GM19043 (cell line): ENCODE data around the gene NUDT12.

Source experiments
- ATAC-seq: cut with Tn5 transposase; IDR thresholded peaks from one replicate; pipeline ENCODE4 v1.9.1; 2021; ENCODE audit warnings: low read depth; ENCODE audit not compliant: unreplicated experiment

The NUDT12 gene

DNA sequence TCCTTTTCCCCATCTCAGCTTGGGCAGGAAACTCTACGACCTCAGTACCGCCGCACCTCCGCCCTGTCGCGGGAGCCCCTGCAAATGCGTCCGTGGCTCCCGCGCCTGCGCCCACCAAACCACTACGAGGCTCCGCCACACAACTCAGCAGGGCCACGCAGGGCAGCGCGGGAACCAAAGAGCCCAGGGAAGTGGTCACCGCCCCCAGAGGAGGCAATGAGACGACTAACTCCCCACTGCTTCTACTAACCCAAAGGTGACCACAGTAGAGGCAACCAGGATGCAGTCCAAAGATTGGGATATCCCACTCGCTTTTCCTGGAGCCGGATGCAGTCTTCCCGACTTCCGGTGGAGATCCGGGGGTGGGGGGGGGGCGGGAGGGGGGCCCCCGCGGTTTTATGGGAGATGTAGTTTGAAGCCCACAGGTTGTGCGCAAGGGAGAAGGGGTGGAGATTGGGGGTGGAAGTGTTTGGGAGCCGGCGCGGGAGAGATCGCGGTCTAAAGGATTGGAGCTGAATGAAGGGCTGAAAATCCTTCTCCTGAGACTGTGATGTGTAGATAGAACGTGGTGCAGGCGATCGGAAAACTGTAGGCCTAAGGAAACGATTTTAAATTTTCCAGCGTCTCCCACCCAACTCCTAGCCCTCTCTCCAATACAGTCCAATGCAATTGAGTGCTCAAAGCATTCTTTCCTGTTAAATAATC lies at the start of gene NUDT12:
Gene NUDT12, minus strand, starts transcription at position 337 of the 705 bp plus-strand sequence. CDS start 2,541 bp downstream, outside the sequence.
- ATAC-seq = peak; percentile 92

DNA sequence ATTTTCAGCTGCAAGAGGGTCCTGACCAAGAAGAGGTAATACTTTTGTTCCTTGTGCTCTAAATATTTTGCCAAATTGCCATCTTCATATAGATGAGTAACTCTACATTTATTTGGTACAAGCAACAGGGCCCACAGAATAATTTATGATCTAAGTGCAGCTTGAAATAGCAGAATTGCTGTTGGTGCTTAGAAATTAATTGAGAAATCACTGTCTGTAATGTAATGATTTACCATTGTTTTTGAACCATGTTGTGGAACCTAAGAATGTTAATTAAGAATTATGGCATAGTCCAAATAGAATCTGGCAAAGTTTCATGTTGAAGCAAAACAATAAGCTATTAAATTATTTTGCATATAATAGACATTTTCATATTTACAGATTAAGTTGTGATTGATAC lies 44.8 kb upstream of the NUDT12 start:
- ATAC-seq = no peak

DNA sequence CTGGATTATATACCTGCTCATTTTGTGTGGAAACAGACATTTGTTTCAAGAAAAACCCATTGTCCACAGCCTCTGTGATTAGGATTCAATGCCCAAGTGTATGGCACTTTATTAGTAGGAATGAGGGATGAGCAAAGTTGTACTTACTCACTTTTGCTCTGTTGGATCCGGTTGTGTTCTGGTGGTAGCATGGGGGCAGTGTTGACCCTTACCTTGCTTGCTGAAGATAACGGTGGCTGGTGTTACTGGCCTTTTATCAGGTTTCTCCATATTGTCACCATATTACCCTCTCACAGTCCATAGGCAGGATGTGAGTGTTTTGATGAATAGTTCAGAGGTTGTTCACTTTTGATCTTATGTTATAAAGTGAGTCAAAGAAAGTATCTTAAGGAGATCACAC lies 42.7 kb upstream of the NUDT12 start:
- ATAC-seq = no peak

DNA sequence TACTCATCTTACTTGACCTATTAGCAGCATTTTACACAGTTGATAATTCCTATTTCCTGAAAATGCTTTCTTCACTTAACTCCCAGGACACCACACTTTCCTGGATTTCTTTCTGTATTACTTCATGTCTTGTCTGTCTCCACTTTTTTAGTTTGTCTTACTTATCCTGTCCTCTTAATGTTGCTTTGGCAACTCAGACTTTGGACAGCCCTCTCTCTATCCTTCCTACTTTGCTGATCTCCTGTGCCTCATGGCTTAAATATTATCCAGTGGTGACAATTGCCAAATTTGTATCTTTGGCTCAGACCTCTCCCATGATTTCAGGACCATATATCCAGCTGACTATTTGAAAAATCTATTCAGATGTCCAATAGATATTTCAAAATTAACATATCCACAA lies 39.8 kb upstream of the NUDT12 start:
- no peak for ATAC-seq

DNA sequence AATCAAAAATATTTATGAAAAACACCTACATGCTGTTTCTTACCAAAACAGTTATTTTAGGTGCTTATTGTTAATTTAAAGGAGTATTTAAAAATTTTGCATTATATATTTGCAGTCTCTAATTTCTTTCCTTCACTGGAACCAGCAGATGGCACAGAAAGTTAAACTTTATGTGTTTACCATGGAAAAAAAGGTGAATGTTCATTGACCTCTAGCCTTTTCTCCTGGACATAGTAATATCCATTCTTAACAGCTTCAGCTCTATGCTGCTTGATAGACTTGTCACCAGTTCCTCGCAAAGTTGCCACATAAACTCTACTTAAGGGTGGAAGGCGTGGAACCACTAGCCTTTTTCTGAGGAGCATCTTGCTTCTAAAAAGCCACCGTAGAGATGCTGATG lies 38.7 kb upstream of the NUDT12 start:
- ATAC-seq = no peak

DNA sequence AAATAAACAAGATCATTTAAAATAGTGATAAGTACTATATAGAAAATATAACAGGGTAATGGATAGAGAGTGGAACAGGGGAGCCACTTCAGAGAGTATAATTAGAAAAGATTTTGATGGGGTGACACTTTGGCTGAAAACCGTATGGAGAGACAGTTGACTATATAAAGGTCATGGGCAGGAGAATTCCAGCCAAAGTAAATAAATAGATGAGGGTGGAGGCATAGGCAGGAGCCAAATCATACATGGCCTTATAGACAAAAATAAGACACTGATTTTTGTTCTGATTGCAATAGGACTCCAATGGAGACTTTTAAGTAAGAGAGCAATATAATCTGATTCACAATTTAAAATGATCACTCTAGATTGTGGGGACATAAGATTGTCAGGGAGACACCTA lies 37.5 kb upstream of the NUDT12 start:
- ATAC-seq = no peak

DNA sequence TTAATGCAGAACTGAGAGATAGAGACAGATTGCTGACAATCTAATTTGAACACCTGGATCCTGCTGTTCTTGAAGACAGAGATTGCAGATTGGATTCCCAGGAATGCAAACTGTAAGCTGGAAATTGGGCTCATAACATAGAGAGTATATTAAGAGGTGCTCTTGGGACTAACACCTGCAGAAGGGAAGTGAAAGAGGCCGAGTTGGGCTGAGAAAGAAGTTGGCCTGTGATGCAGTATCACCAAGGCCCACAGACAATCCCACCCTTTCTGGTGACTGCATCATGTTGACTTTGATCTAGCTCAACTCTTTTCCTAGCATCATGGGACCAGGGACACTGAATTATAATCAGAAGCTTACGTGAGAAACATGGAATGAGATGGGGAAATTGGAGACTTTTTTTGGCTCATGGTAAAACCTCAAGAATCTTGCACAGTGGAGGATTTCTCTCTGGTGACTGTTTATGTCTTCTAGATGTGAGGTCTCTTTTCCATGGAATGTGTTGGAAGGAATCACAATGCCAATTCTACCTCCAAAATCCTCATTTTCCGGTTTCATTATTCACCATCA lies 36.5 kb upstream of the NUDT12 start:
- ATAC-seq = no peak

DNA sequence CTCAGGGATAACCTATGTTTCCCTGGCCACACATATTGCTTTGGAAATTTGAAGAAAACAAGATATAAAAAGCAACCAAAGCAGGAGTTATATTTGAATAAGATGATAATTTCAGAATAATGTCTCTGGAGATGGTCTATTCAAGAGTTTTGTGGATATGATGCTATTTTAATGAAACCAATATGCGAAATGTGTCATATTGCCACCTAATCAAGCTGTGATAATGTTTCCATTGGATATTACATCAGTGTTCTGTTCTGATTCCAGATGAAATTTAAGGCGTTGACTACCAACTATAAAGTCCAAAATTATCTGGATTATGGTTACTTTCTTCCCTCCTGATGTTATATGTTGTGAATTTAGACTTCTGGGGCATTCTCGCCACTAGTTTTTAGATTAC lies 27.6 kb upstream of the NUDT12 start:
- ATAC-seq = no peak

DNA sequence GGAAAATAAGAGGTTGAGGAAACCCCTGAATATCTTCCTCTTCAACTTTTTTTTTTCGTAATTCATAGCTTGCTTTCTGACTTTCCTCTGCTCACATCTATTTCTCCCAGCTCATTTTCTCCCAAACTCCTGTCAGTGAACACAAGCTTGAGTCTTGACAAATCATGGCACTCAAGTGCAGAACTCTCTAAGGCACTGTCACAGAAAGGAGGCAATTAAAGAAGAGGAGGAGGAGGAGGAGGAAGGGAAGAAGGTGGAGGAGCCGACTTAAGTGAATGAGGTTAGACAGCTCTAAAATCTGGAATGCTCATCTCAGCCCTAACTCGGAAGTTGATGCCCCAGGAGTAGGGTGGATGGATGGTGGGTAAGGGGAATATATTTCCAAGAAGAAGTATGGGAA lies 27.2 kb upstream of the NUDT12 start:
- no peak for ATAC-seq

DNA sequence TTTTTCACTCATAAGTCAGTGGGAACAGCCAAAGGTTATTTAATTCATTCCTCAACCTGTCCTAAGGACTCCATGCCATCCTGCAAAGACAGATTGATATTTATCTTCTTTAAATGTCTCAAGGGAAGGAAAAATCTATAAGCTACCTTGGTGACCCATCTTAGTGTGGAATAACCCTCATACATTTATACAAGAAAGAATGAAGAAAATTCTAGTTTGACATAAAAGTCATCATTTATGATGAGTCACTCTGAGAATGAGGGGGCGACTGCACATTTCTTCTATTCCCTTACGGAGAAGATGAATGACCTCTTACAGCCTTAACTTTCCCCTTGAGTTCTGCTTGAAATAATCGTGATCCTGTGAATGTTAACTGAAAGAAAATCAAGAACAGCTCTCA lies 26.8 kb upstream of the NUDT12 start:
- ATAC-seq = no peak

DNA sequence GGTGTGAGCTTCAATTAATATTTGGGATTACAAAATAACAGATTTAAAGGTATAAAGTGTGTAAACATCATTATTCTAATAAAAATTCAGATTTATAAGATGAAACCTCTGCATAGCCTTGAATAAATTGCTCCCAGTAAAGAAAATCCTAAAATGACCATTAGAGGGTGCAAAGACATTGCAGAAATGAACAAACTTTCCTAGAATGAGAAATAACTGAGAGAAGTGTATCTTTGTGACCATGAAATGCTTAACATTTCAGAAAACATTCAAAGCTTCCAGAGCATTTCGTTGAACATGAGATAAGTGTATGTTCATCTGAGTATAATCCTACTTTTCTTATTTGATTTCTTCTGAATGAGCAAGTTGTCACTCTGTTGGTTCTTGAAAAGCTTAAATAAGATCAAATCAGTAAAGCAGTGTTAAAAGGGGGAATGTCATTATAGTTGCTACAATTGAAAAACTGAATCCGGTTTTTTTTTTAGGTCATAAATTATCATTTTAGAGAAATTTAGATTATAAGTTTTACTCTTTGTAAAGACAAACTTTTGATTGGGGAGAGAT lies 24.7 kb upstream of the NUDT12 start:
- ATAC-seq = no peak

DNA sequence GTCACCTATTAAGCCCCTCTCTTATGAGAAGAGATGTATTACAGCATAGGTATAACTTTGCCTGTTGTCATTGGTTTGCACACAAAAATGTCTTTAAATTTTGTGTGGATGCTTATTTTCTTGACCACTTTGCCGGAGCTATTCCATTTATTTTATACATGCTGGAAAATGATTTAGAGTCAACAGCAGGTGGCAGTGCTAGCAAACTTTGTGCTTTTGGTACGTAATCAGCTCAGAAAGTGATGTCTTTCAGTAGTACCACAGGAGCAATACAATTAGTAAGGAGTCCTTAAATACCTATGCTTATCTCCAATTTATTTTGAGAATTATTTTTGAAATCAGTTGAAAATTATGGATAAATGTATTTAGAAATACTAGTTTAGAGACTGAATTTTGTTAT lies 19.8 kb upstream of the NUDT12 start:
- no peak for ATAC-seq

DNA sequence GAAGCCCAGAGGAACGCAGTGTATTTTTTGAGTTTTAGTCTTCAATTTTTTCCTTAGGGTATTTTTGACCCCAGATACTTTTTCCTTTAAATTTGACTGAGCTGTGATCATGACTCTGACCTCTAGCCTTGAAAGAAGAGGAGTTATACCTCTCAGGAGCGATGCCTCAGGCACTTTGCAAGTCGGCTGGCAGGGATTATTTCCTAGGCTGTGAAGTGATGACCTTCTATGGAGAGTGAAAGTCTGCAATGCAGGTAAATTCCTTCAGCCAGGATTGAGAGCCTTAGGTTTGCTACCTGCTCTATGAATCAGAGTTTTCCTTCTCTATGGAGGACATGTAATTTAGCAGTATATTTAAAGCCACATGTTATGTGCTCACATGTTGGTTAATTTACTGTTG lies 10.8 kb upstream of the NUDT12 start:
- ATAC-seq = no peak

DNA sequence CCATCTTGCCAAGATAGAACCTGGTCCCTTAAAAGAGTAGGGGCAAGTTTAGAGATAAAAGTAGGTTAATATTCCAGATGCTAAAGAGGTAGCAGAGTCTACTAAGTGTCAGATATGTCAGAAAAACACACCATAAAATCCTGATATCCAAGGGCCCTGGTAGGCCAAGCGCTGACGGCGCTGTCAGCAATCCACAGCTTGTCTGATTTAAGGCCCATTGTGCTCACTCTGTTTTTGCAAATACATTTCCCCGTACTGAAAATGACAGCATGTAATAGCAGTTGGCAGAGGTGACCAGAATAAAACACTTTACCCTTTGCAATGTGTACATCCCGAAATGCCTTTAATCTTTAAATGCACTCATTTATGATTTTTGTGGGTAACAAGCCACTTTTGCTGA lies 9.9 kb upstream of the NUDT12 start:
- no peak for ATAC-seq

DNA sequence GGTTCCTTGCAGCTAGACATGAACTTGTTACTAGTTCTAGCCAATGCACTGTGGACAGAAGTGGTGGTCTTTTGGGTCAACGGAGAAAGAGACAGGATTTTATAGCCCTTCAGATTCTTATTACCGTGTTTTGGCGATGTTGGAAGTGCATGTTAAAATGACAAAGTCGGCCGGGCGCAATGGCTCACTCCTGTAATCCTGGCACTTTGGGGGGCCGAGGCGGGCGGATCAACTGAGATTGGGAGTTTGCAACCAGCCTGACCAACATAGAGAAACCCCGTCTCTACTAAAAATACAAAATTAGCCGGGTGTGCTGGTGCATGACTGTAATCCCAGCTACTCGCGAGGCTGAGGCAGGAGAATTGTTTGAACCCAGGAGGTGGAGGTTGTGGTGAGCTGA lies 9.1 kb upstream of the NUDT12 start:
- ATAC-seq = no peak

DNA sequence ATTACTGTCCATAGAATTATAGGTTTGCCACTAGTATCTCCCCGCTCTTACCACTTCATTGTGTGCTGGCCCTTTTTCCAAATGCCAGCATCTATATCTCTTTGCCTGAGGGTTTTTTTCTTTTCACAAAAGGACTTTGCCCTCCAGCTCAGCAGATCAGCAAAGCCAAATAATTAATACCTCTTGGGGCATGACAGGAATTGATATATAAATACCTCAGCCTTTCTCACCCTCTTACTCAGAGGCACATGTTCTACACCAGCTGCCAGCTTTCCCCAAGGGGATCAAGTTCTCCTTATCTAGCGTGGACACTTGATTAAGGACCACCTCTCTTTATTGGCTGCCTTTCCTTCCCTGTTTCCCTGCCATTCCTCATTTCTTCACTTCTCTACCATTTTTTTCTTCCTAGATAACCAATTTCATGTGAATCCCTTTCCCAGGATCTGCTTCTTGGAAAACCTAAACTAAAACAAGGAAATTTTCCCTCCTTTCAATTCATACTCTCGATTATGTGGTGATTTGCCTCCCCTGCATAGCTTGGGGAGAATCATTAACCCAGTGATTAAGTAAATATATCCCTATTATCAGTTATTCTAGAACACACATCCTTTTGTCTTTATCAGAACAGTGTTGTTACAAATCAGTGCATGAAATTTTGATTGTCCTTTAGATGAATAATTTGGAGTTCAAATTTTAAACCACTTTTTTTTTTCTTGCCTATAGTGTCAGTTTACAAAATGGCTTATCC lies 6.9 kb upstream of the NUDT12 start:
- ATAC-seq = no peak

DNA sequence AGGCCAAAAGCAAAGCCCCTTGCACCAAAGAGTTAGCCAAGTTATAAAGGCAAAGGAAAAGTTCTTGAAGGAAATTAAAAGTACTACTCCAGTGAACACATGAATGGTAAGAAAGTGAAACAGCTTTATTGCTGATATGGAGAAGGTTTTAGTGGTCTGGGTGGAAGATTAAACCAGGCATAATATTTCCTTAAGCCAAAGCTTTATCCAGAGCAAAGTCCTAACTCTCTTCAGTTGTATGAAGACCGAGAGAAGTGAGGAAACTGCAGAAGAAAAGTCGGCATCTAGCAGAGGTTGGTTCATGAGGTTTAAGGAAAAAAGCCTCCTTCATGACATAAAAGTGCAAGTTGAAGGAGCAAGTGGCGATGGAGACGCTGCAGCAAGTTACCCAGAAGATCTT lies 3.1 kb upstream of the NUDT12 start:
- no peak for ATAC-seq

DNA sequence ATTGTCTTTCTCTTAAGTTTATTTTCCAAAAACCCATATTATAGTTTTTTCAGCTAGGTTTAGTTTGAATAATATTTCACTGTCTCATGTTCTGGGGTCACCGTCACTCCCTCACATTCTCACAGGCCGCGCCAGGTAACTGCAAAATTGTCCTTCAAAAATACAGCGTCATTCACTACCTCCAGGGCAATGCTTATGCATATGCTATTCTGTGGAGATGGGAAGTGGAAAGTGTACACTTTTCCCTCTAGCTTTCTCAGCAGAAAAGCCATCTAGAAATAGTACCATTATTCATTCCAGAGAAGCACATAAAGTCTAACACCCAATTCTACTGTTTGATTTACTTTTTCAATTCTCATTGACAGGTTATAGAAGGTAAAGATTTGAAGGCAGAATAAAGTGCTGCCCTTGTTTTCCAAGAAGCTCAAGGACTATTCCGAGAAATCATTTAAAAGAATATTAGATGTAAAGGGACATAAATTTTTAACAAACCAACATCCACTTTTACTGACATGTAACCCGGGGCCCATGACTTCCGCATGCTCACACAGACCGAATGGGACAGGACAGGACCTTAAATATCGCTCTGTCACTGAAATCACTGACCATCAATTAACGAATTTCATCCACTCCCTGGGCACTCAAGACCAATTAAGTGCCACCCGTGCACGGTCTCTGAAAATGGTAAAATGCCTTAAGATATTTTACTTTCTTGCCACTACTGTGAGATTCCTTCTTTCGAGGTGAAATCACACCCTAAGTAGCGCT lies 720 bp downstream of the NUDT12 start:
- ATAC-seq = peak; percentile 48

DNA sequence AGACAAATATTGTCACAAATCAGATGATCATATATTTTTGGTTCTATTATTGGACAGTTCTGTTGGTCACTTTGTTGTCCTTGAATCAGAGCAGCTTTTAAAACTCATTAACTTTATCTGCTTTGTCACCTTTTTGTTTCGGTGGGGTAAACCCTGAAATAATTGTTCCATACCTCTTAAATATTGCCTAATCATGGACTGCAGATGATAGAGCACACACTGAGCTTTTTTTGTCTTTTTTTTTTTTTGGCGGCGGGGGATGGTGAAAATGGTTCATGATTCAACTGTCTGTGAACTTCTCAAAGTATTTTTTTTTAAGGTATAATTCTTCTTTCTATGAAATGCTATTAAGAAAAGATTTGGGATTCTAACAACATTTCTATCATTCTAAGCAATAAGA lies 1.8 kb downstream of the NUDT12 start:
- ATAC-seq = no peak

DNA sequence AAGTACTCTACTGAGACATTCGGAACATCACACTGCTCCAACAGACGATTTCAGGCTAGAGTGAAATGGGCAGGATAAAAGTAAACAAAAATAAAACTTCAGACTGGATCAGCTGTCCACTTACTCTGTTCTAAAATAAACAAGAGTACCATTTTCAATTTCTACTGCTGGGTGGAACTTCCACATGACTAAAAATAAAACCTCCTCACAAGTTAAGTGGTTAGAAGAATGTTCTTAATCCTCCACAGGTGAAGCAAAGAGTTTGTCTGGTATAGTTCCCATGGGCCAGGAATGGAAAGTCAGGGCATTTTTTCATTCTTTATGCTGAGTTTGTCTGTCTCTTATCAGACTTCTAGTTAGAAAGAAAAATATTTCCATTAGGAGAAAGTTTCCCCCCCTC lies 15.7 kb downstream of the NUDT12 start:
- no peak for ATAC-seq

DNA sequence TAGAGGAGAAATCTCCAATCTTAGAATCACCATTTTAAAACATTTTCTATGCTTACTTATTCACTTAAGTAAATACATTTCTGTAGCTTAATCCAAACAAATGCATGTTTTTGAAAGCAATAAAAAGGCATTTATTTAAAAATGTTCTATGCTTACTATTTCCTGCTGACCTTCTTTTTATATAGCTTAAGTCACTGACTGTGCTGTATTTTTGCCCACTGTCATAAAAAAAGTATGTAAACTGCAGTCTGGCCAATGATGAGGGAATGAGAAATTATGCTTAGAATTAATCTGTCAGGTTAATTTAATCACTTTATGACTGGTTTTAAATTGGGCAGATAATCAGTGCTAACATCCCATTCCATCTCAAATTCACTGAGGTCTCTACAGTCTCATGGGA lies 20.1 kb downstream of the NUDT12 start:
- no peak for ATAC-seq
